ENCODE results near the gene CAMK1G. TPM values are rescaled to one million over a fixed set of nuclear protein-coding genes. Genes with fewer than 3 reads are reported as not detected.
A peak's percentile ranks its signal among the peaks of the same experiment; 100 is the strongest.

CAMK1G gene
- total and polyA plus RNA-seq, 9 of the 15 experiments (the other 6 are each of a cell fraction or from before 2014, with no cell fraction given): not detected

DNA sequence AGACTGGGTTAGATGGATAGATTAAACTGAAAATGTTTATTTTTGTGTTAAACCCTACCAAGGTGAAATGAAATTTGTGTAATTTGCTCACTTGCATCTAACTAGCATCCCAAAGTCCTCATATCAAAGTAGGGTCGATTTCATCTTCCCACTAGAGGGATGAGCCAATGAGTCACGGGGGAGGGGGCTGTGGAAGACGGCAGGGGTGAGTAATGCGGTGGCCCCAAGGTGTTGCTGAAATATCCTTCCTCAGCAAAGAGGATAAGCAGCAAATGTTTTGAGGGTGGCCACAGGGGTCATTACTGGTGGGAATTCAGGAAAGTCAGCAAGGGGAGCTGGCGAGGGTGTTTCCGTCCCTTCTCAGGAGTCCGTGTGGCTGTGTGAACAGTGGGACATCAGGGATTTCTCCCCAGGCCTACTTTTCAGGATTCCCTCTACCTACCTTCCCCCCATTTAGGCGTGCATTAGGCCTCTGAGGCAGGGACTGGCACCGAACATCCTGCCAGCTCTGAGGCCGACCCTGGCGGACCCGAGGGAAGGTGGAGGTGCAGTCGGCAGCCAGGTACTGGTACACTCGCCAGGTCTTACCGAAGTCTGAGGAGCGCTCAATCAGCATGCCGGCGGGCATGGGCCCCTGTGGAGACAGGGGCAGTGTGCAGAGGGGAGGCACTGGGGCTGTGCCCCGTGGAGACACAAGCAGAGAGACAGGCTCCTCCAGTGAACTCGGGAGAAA is 50.7 kb downstream of the CAMK1G start:
- no peak for FAIRE-seq
- ChIA-PET CTCF (ENCODE audit: low intra/inter-chr PET ratio) (no interaction called here), POLR2A (interaction anchor here (0.7 to 2.0 kb wide), 4 partner anchors 9 to 52 kb away, joined by 3 to 6 read pairs (median 4); no protein-coding TSS in a partner anchor)
- WGBS (ENCODE audit: insufficient coverage, low coverage, missing lambda C conversion rate): 47% methylated on average over 20 of the region's 20 CpGs
- H3K4me3 ChIP-seq: no peak overlapping the region
- ATAC-seq: no peak
- no peak for DNase-seq (ENCODE audit: extremely low read depth in 1 of 4, low spot score in 3 of 4)
- H3K4me2 ChIP-seq (ENCODE audit: insufficient read depth, low read length): no peak overlapping the region
- H2AFZ ChIP-seq (ENCODE audit: low read depth, low read length): no peak overlapping the region
- H3K4me1 ChIP-seq (replicated peaks in 1 of 2; ENCODE audit: control insufficient read depth in 2 of 2, insufficient read depth in 2 of 2, low read length in 2 of 2): peaks cover 0 to 5% of the 10 kb centered on the region in 2 experiments; a peak in 2 of 5 replicates
- H3K79me2 ChIP-seq (ENCODE audit: control insufficient read depth, insufficient read depth, low read length): no peaks in the 10 kb centered on the region
- intact Hi-C loops (cut with micrococcal nuclease) (no loop called here), in situ Hi-C loops (cut with MboI) (no loop called here)
- H3K9me1 ChIP-seq (ENCODE audit: control insufficient read depth, insufficient read depth, low read length): no peaks in the 10 kb centered on the region
- no TSS peak for BruUV-seq (replicated peaks)
- H3K9ac ChIP-seq (ENCODE audit: insufficient read depth in 1 of 2, low read depth in 2 of 2, low read length in 2 of 2): no peak overlapping the region
- no peak overlapping the region for H3K27ac ChIP-seq (ENCODE audit: extremely low read depth, low read depth, low read length)
- no peaks in the 10 kb centered on the region for H3K36me3 ChIP-seq (ENCODE audit: control insufficient read depth, insufficient read depth, low read length)
- H3K9me3 ChIP-seq (replicated peaks; ENCODE audit: control insufficient read depth, insufficient read depth, low read depth, low read length): no peaks in the 10 kb centered on the region
- TF ChIP-seq JUN (IDR thresholded peaks at IDR 0.05; ENCODE audit: borderline replicate concordance, low read depth, low read length): 0 out of 2 replicates have a peak, but pooled peaks have one; percentile 50
- no peak for TF ChIP-seq JUN (CRISPR knock-in tag; IDR thresholded peaks at IDR 0.05; ENCODE audit: borderline replicate concordance)
- TF ChIP-seq, protein P1, sequence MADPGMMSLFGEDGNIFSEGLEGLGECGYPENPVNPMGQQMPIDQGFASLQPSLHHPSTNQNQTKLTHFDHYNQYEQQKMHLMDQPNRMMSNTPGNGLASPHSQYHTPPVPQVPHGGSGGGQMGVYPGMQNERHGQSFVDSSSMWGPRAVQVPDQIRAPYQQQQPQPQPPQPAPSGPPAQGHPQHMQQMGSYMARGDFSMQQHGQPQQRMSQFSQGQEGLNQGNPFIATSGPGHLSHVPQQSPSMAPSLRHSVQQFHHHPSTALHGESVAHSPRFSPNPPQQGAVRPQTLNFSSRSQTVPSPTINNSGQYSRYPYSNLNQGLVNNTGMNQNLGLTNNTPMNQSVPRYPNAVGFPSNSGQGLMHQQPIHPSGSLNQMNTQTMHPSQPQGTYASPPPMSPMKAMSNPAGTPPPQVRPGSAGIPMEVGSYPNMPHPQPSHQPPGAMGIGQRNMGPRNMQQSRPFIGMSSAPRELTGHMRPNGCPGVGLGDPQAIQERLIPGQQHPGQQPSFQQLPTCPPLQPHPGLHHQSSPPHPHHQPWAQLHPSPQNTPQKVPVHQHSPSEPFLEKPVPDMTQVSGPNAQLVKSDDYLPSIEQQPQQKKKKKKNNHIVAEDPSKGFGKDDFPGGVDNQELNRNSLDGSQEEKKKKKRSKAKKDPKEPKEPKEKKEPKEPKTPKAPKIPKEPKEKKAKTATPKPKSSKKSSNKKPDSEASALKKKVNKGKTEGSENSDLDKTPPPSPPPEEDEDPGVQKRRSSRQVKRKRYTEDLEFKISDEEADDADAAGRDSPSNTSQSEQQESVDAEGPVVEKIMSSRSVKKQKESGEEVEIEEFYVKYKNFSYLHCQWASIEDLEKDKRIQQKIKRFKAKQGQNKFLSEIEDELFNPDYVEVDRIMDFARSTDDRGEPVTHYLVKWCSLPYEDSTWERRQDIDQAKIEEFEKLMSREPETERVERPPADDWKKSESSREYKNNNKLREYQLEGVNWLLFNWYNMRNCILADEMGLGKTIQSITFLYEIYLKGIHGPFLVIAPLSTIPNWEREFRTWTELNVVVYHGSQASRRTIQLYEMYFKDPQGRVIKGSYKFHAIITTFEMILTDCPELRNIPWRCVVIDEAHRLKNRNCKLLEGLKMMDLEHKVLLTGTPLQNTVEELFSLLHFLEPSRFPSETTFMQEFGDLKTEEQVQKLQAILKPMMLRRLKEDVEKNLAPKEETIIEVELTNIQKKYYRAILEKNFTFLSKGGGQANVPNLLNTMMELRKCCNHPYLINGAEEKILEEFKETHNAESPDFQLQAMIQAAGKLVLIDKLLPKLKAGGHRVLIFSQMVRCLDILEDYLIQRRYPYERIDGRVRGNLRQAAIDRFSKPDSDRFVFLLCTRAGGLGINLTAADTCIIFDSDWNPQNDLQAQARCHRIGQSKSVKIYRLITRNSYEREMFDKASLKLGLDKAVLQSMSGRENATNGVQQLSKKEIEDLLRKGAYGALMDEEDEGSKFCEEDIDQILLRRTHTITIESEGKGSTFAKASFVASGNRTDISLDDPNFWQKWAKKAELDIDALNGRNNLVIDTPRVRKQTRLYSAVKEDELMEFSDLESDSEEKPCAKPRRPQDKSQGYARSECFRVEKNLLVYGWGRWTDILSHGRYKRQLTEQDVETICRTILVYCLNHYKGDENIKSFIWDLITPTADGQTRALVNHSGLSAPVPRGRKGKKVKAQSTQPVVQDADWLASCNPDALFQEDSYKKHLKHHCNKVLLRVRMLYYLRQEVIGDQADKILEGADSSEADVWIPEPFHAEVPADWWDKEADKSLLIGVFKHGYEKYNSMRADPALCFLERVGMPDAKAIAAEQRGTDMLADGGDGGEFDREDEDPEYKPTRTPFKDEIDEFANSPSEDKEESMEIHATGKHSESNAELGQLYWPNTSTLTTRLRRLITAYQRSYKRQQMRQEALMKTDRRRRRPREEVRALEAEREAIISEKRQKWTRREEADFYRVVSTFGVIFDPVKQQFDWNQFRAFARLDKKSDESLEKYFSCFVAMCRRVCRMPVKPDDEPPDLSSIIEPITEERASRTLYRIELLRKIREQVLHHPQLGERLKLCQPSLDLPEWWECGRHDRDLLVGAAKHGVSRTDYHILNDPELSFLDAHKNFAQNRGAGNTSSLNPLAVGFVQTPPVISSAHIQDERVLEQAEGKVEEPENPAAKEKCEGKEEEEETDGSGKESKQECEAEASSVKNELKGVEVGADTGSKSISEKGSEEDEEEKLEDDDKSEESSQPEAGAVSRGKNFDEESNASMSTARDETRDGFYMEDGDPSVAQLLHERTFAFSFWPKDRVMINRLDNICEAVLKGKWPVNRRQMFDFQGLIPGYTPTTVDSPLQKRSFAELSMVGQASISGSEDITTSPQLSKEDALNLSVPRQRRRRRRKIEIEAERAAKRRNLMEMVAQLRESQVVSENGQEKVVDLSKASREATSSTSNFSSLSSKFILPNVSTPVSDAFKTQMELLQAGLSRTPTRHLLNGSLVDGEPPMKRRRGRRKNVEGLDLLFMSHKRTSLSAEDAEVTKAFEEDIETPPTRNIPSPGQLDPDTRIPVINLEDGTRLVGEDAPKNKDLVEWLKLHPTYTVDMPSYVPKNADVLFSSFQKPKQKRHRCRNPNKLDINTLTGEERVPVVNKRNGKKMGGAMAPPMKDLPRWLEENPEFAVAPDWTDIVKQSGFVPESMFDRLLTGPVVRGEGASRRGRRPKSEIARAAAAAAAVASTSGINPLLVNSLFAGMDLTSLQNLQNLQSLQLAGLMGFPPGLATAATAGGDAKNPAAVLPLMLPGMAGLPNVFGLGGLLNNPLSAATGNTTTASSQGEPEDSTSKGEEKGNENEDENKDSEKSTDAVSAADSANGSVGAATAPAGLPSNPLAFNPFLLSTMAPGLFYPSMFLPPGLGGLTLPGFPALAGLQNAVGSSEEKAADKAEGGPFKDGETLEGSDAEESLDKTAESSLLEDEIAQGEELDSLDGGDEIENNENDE (IDR thresholded peaks at IDR 0.05; ENCODE audit: low read depth, low read length): no peak
- TF ChIP-seq, protein P2, sequence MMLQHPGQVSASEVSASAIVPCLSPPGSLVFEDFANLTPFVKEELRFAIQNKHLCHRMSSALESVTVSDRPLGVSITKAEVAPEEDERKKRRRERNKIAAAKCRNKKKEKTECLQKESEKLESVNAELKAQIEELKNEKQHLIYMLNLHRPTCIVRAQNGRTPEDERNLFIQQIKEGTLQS (IDR thresholded peaks at IDR 0.05): peak; percentile 37; the same call in 1 of the 2 replicates
- TF ChIP-seq, protein P2 (CRISPR knock-in tag; conservative IDR thresholded peaks at IDR 0.05): no peak
- peak; percentile 16; the same call in 1 of the 2 replicates for TF ChIP-seq FOSL1 (tag; conservative IDR thresholded peaks at IDR 0.05)
- no peaks in the 10 kb centered on the region for H4K20me1 ChIP-seq (replicated peaks; ENCODE audit: control insufficient read depth, insufficient read depth, low read length)
- H3K27me3 ChIP-seq (ENCODE audit: control insufficient read depth in 2 of 2, insufficient read depth in 2 of 2, low read length in 2 of 2): peaks cover 9 to 25% of the 10 kb centered on the region in 2 experiments; a peak in 3 of 5 replicates
